HepG2 (cell line): ENCODE data around the gene ACOT9.

Experiments
- FOSL1 ChIP-seq: sonication (generic); formaldehyde crosslinking; IDR thresholded peaks from 2 replicates; pipeline ENCODE4 v1.9.0; 2021; ENCODE audit warnings: missing genetic modification reagents, borderline replicate concordance
- IKZF4 ChIP-seq: sonication (generic); formaldehyde crosslinking; IDR thresholded peaks from 2 replicates; pipeline ENCODE4 v1.5.1; 2020; ENCODE audit warnings: borderline replicate concordance, mild to moderate bottlenecking, low read depth, missing genetic modification reagents; ENCODE audit errors: not compliant biosample characterization
- POLR2AphosphoS5 ChIP-seq: IDR thresholded peaks from 2 replicates; pipeline ENCODE4 v1.6.1; 2012; ENCODE audit warnings: low read depth, low read length
- RAD21 ChIP-seq: fragments of 450-650 bp; formaldehyde crosslinking; IDR thresholded peaks from 2 replicates; pipeline ENCODE4 v1.5.0; 2020; ENCODE audit warnings: mild to moderate bottlenecking
- REST ChIP-seq, 2 experiments: IDR thresholded peaks; 2 replicates each; pipeline ENCODE4 v1.6.1; 2011 to 2012; ENCODE audit warnings: low read length in 2 of 2, borderline replicate concordance in 1 of 2, low read depth in 1 of 2, mild to moderate bottlenecking in 1 of 2, moderate library complexity in 1 of 2
- SP5 ChIP-seq: IDR thresholded peaks from 2 replicates; pipeline ENCODE4 v1.6.1; 2016; ENCODE audit warnings: low read depth, borderline replicate concordance
- SRY ChIP-seq: sonication (generic); formaldehyde crosslinking; IDR thresholded peaks from 2 replicates; pipeline ENCODE4 v1.8.0; 2022; ENCODE audit warnings: mild to moderate bottlenecking, missing genetic modification reagents
- ZBTB1 ChIP-seq: sonication (generic); formaldehyde crosslinking; IDR thresholded peaks from 2 replicates; pipeline ENCODE4 v1.4.0; 2020; ENCODE audit warnings: missing genetic modification reagents, borderline replicate concordance
- TF ChIP-seq, protein P1 (sequence below): sonication (generic); formaldehyde crosslinking; IDR thresholded peaks from 2 replicates; pipeline ENCODE4 v1.5.0; 2020; ENCODE audit warnings: mild to moderate bottlenecking, missing genetic modification reagents, moderate library complexity
- TF ChIP-seq, protein P2 (sequence below): sonication (generic); formaldehyde crosslinking; IDR thresholded peaks from 2 replicates; pipeline ENCODE4 v1.4.0; 2020; ENCODE audit warnings: missing genetic modification reagents

- TF ChIP-seq ZBTB1 (no peak), SP5 (CRISPR knock-in tag) (no peak), IKZF4 (no peak), REST (IDR thresholded peaks at IDR 0.05; ENCODE audit: borderline replicate concordance in 1 of 2, low read depth in 1 of 2, low read length in 2 of 2) (no peak), SRY (no peak), POLR2AphosphoS5 (no peak), FOSL1 (CRISPR knock-in tag) (no peak), RAD21 (CRISPR knock-in tag) (no peak)
- TF ChIP-seq, protein P1, sequence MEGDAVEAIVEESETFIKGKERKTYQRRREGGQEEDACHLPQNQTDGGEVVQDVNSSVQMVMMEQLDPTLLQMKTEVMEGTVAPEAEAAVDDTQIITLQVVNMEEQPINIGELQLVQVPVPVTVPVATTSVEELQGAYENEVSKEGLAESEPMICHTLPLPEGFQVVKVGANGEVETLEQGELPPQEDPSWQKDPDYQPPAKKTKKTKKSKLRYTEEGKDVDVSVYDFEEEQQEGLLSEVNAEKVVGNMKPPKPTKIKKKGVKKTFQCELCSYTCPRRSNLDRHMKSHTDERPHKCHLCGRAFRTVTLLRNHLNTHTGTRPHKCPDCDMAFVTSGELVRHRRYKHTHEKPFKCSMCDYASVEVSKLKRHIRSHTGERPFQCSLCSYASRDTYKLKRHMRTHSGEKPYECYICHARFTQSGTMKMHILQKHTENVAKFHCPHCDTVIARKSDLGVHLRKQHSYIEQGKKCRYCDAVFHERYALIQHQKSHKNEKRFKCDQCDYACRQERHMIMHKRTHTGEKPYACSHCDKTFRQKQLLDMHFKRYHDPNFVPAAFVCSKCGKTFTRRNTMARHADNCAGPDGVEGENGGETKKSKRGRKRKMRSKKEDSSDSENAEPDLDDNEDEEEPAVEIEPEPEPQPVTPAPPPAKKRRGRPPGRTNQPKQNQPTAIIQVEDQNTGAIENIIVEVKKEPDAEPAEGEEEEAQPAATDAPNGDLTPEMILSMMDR (CRISPR knock-in tag) = no peak
- TF ChIP-seq, protein P2, sequence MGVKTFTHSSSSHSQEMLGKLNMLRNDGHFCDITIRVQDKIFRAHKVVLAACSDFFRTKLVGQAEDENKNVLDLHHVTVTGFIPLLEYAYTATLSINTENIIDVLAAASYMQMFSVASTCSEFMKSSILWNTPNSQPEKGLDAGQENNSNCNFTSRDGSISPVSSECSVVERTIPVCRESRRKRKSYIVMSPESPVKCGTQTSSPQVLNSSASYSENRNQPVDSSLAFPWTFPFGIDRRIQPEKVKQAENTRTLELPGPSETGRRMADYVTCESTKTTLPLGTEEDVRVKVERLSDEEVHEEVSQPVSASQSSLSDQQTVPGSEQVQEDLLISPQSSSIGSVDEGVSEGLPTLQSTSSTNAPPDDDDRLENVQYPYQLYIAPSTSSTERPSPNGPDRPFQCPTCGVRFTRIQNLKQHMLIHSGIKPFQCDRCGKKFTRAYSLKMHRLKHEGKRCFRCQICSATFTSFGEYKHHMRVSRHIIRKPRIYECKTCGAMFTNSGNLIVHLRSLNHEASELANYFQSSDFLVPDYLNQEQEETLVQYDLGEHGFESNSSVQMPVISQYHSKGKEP (CRISPR knock-in tag) = no peak
Measured at GRCh38 chrX:23737413-23737812, 5.7 kb downstream of the ACOT9 start.
